NCI-H1048 (cell line): ENCODE results near the gene EPB42.
"Not testable (repeated sequence)": the region's sequence is repeated elsewhere in the genome, so short reads cannot be mapped to it uniquely, and the experiment has no call there.

Experiments
- DNase-seq: peaks from one replicate; lab custom pipeline; 2025; lab: John Stamatoyannopoulos, UW

EPB42 gene

DNA sequence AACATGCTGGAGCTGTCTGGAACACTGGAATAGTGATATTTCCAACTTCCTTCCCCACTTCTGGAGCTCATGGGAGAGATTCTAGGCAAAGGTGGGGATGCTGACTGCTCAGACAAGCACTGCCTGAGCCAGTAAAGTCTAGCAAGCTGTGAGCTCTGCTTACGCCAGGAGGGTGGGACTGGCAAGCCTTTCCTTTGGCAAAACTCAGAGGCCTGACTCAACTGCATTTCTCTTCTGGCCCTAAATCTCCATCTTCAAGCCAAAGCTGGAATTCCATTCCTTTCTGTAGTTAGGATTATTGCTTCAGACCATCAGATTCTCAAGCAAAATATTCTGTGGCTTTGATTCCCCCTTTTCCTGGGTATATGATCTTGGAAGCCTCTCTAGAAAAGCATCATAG lies 20.3 kb upstream of the EPB42 start:
- DNase-seq: no peak

DNA sequence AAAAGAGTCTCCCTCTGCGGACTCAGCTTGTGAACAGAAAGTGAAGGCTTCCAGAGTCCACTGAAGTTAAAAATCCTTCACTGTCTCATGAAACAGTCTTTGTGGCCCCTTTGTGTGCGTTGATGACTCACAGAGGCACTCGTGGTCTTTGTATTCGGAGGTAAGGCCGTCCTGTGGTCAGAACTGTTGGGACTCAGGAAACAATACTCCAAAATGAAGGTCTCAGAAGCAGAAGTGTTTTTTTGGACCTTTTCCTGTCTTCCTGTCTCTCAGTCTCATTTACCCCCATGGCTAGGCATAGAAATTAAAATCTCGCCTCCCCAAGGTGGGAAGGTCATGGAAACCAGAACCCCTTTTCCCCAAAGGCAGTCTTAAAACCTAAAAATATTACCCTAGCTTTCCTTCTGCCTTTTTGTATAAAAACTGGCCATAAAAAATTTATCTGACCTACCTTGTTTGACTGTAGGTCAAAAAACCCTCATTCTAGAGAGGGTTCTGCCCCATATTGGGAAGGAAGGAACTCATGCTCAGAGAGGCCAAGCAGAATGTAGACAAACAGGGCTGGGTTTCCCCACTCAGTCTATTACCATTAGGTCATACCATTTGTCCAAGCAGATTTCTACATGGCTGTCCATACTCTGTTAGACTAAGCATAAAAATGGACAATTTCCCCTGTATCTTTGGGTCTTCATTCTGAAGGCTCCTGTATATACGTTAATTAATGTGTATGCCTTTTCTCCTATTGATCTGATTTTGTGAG lies 19.1 kb upstream of the EPB42 start:
- no peak for DNase-seq

DNA sequence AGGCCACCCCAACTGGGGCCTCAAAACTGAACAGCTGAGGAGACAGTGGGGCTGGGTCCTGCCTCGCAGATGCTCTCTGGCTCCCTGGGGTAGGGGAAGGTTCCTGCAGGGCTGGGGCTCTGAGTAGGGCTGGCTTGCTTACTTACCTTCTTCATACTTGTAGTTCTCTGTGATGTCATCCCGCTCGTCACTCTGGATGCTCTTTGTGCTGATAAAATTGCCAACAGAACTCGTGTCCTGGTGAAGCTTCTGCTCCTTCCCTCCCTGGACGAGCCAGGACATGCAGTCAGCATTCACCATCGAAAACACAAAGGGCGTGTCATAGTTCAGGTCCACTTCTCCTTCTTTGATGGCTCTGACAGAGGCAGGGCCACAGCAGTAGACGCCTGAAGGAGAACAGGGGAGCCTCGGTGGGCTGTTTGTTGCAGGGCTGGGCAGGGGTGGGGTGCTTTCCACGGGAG lies 17.9 kb upstream of the EPB42 start:
- DNase-seq: no peak

DNA sequence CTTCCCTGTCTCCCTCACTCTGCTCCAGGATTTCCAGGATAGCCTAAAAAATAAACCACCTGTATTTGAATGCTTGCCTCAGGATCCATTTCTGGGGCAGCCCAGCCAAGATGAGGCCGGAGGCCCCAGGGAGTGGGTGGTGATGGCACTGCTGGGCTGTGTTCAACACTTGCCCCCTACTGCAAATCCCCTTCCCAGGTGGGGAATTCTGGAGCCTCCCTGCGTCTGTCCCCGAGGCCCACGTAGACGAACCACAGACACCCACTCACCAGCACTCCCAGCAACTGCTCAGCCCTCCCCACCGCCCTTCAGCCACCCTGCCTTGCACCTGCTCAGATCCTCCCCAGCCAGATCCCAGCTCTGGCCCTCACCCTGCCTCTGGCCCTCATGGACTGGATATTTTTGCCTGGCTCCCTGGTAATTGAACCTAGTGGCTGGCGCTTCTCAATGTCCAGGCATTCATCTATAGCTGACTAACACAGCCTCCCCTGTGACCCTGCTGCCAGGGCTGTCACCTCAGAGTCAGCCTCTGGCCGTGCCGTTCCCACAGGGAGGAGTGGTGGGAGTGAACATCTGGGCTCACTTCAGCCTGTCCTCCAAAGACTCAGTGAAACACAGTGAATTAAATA lies 17.1 kb upstream of the EPB42 start:
- DNase-seq: no peak

DNA sequence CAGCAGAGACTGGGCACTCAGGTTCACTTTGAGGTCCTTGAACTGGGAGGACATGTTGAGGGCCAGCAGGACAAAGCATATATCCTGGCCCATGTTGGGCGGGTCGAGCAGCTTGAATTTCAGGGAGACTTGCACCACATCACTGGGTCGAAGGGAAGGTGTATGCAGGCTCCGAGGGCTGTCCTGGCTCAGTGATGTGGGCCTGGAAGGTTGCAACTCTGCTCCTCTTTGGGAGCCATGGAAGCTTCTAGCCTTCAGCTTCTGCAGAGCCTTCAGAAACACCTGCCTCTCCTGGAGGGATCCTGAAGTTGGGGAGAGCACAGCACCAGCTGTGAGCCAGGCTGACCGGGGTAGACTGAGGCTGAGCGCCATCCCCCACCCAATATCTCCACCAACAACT lies 14.7 kb upstream of the EPB42 start:
- no peak for DNase-seq

DNA sequence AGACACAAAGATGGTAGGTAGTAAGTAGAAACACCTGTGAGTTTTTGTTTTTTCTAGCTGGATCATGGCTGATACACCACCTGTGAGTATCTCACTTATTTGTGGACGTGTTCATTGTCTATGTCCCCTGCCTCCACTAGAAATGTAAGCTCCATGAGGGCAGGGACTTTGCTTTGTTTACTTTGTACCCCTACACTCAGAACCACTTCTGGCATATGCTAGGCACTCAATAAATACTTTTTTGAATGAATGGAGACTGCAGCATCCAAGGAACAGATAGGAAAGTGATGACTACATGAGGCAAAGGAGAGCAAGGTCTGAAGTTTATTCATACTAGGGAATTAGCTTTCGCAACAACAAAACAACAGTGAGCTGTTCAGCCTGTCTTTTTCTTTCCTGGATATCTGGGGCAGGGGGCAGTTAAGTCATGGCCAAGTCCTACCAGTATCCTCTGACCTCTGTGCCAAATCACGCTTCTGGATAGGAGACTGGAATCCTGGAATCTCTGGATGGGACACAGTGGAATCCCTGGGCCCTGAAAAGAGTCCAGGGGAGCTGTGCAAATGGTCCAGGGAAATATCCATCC lies 11.6 kb upstream of the EPB42 start:
- DNase-seq: no peak

DNA sequence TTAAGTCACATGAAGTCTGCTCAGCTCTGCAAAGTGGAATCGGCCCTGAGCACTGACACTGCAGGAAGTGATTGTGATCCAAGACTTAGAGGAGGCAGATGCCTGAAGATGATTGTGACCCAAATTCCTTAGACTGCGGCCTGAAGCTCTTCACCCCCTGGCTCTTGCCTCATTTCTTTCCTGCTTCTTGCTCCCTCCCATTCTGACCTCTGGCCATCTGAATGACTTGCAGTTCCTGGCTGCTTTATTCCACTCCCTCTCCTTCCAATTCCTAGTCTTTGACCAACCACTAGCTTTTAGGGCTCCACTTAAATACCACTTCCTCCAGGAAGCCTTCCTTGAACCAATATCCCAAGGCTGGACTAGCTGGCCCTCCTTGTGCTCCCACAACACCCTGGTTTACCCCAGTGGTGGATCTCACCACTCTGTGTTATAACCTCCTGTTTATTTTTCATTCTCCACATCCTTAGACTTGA lies 9.9 kb upstream of the EPB42 start:
- DNase-seq: no peak

DNA sequence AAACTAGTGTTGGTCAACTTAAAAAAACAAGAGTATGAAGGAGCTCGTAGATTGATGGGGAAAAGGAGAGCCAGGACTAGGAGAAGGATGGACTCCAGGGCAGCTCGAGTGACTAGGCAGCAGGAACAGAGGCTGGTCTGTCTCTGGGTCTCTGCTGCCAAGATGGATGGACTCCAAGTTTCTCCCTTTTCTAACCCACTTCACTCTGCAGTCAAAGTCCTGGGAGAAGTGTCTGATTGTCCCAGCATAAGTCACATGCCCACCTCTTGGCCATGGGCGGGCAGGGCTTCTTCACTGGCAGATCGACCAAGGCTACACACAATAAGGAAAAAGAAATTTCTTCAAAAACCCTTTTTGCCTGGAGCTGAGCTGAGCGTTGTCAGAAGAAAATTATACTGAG lies 9.2 kb upstream of the EPB42 start:
- DNase-seq: no peak

DNA sequence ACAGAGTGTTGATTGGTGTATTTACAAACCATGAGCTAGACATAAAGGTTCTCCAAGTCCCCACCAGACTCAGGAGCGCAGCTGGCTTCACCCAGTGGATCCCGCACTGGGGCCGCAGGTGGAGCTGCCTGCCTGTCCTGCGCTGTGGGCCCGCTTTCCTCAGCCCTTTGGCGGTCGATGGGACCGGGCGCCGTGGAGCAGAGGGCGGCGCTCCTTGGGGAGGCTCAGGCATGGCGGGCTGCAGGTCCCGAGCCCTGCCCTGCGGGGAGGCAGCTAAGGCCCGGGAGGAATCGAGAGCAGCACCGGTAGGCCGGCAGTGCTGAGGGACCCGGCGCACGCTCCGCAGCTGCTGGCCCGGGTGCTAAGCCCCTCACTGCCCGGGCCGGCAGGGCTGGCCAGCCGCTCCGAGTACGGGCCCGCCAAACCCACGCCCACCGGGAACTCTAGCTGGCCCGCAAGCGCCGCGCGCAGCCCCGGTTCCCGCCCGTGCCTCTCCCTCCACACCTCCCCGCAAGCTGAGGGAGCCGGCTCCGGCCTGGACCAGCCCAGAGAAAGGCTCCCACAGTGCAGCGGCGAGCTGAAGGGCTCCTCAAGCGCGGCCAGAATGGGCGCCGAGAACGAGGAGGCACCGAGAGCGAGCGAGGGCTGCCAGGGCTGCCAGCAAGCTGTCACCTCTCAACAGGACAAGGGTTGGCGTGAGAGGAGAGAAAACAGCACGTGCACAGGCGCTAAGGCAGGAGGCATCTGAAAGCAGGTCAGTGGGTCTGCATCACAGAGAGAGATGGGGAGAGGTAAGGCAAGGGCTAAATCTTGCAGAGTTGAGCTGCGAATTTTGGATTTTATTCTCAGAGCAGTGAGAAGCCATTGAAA lies 5.9 kb upstream of the EPB42 start:
- DNase-seq: no peak

DNA sequence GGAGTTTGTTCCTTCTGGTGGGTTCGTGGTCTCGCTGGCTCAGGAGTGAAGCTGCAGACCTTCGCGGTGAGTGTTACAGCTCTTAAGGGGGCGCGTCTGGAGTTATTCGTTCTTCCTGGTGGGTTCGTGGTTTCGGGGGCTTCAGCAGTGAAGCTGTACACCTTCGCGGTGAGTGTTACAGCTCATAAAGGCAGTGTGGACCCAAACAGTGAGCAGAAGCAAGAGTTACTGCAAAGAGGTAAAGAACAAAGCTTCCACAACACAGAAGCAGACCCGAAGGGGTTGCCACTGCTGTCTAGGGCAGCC lies 5.1 kb upstream of the EPB42 start:
- not testable (repeated sequence) for DNase-seq

DNA sequence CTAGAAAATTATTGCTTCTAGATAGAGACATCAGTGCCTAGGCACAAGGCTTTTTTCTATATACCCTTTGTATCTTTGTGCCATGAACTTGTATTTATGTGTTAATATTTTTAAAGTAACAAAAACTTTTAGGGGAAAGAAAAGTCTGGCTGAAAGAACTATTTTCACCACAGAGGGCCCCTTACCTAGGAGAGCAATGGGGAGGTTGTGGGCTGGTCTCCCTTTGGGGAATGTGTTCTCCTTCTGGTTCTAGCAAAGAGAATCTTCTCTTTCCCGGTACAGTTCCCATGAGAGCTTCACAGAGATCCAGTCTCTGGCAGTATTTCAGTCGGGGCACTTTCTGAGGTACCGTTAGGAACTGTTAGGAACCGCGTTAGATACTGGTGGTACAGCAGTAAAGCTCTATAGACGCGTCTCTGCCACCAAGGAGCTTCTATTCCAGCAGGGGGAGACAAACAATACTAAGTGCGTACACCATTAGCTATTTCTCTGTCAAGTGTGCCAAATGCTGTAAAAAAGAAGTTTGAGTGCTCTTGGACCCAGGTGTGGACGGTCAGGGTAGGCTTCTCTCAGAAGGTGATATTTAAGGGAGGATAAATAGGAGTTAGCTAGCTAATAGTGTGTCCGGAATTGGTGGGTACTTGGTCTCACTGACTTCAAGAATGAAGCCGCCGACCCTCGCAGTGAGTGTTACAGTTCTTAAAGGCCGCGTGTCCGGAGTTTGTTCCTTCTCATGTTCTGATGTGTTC lies 4.6 kb upstream of the EPB42 start:
- DNase-seq: no peak

DNA sequence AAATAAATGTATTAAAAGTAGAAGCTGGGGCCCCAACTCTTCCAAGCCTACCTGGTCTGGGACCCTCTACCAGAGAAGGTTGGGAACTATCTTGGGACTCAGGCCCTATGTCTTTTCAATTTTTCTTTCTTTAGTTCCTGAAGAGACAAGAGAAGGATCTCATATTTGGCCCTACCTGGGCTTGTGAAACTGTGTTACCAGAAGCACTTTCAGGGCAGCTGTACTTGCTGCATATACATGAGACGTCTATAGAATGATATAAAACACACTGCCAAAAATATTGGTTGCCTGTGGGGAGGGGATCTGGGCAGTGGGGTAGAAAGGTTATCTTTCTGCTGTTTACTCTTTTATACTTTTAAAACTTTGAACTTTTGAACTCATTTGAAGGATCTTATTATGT lies 604 bp upstream of the EPB42 start:
- no peak for DNase-seq

DNA sequence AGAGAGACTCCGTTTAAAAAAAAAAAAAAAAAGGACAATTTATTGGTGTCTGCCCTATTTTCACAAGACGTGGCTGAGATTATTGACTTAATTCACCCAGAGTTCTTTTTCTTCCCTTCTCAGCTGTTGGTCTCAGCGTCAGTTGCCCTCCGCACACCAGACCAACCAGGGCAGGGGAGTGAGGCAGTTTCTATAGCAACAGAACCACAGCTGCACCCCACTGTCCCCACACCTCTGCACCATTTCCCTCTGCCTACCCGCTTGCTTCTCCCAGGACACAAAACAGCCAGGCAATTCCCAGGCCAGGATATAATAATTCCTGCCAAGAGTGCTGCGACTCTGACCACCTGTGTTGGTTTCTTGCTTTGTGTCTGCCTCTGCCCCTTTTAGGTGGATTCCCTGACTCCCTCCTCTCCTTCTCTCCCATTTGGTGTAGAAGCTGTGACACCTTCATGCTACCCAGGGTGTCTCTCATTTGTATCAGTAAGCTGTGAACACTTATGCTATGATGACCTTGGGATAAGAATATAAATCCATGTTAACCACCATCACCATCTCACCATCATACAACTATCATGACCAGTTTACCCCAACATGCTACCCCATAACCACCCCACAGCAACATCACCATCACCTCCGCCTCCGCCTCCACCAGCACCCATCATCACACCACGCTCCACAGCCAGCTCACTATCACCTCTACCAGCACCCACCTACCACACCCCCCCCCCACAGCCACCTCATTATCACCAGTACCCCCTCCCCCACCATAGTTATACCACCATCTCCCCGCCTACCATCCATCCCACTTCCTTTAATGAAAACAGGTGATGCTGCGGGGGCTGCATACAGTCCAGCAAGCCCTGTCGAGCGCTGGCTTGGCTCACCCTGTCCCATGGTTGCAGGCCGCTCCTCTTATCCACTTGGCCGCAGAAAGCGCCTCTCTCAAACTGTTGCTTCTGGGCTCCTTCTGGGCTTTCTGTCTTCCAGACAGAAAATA lies 589 bp downstream of the EPB42 start:
- DNase-seq: no peak

DNA sequence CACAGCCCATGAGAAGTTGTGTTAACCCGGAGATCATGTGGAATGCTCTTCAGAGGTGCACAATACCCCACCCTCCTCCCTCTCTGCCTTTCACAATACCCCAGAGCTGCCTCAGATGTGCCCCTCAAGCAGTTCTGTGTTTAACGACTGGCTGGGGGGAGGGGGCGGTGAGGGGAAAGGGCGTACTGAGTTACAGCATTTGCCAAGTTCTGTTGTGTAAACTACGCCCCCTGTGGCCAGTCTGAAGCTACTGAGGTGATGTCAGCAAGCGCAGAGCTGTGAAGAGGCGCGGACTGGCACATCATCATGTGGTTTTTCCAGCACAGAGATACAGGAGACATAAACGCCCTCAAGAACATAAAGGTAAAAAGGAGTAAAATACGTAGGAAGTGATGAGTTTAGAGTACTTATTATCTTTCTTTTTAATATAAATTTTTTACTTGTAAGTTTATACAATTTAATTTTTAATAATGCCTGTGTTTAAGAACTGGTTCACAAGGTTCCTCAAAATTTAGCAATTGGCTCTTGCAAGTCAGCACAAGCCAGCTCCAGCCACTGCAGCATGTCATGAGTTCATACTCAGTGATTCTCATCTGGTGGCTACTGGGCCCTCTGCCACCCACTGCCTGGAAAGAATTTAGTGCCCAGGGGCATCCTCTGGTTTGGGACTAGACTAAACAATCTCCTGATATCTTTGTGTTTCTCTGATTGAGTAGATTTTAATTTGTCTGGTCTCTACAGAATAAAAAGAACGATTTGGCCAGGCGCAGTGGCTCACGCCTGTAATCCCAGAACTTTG lies 1.7 kb downstream of the EPB42 start:
- DNase-seq: no peak

DNA sequence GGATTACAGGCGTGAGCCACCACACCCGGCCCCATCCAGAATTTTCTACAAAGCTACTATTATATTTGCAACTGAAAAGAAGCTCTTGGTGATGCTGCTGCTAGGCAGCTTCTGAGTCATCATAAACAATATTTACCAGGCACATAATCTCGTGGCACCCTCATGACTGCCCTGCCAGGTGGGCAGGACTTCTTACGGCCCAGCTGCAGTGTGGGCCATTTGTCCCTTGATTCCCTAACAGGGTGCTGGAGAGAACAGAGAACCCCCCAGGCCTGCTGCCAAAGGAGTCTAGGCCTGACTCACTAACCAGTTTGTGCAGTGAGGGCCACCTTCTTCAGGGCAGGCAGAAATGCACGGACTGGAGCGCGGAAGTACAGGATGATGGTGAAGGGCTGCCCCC lies 4.9 kb downstream of the EPB42 start:
- DNase-seq: no peak

DNA sequence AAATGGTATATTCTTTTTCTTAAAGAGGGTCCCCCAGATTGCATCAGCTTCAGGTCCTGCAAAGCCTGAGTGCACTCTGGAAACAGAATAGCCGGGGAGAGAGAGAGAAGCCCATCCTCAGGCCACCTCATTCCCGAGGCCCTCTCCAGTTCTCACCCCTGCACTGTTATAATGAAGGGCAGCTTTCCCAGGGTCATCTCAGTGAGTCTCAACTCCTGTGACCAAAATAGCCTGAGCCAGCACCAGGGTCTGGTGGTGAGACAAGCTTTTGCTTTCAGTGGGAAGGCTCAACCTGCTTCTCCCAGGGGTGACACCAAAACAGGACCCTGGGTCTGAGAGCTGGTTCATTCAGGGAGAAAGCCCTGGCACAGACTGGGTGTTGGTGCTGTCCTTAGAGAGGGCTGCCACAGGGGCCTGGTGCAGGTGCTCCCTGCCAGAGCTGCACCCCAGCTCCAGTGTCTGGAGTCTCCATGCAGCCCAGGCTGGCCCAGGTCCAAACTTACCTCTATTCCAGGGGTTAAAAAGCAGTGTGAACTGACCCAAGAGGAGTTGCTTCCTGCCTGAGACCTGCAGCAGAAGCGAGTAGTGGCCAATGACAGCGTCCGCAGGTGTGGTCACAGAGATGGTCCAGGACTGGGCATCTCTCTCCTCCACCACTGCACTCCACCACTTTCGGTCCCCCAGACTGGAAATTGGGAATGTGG lies 6.1 kb downstream of the EPB42 start:
- DNase-seq: no peak

DNA sequence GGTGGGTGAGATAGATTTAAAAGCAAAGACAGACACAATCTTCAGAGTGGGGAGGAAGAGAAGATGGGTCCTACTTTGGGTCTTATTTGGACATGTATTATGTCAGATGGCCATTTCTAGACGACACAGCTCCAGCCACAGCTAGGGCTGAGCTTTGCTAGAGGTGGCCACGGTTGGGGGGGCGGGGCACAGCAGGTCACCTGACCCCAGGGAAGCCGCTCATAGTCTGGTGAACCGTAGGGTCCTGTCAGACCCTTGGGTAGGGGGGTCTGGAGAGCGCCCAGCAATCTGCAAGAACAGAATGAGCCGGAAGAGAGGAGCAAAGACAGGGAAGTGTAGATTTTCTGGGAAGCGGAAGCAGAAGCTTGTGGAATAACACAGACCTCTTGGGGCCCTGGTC lies 6.6 kb downstream of the EPB42 start:
- no peak for DNase-seq

DNA sequence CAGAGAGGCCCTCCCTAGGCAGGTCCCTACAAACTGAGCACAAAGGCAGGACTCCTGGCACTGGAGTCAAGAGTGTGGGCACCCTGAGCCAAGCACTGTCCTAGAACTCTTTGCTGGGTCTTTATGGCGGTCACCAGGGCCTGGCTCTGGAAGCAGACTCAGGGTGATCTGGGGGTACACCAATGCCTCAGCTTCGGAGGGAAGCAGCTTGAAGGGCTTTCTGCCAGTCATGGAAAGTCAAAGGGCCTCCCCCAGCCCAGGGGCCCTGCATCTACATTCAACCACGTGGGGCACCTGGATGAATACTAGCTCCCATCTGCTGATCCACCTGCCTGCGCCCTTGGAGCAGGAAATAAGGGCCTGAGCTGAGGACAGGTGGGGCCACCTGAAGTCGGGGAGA lies 7.4 kb downstream of the EPB42 start:
- no peak for DNase-seq

DNA sequence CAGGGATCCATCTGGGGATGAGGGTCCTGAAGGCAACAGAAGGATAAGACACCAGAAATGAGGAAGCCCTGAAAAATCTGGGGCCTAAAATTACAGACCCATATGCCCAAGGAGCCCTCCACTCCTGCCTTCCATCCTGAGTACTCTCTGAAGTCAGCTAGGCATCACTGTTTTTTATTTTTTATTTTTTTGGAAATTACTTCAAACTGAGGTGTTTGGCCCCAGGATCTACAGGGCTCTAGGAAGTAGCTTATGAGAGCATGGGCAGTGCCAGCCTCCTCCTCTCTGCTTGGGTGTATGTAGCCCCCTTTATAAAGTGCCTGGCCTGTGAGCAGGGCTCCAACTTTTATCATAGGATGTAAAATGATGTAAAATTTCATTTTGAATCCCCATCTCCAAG lies 7.9 kb downstream of the EPB42 start:
- no peak for DNase-seq
